SK-N-SH treated with all-trans-retinoic acid at 6 μM for 48 hours (cell line): ENCODE results near the gene GPSM1.

Experiments
- ATAC-seq: fragments of 200-7000 bp; cut with Tn5 transposase; 3 replicates; pipeline ENCODE4 v1.9.1; 2020; ENCODE audit warnings: mild to moderate bottlenecking, moderate library complexity
- BACH2 ChIP-seq: fragments of 250-450 bp; sonication (Bioruptor Pico); IDR thresholded peaks from 2 replicates; pipeline ENCODE4 v1.9.0; 2021; ENCODE audit warnings: mild to moderate bottlenecking, borderline replicate concordance
- CREB5 ChIP-seq: fragments of 250-450 bp; sonication (Bioruptor Pico); IDR thresholded peaks from 2 replicates; pipeline ENCODE4 v1.5.1; 2020; ENCODE audit warnings: low read depth, mild to moderate bottlenecking, moderate library complexity
- CSDC2 ChIP-seq: fragments of 250-450 bp; sonication (Bioruptor Pico); IDR thresholded peaks from 2 replicates; pipeline ENCODE4 v1.5.0; 2020; ENCODE audit warnings: mild to moderate bottlenecking, moderate library complexity
- CSRNP3 ChIP-seq: fragments of 250-450 bp; sonication (Bioruptor Pico); IDR thresholded peaks from 2 replicates; pipeline ENCODE4 v1.5.1; 2021; ENCODE audit warnings: mild to moderate bottlenecking, moderate library complexity
- ESRRG ChIP-seq: fragments of 250-450 bp; sonication (Bioruptor Pico); IDR thresholded peaks from 2 replicates; pipeline ENCODE4 v1.6.1; 2021; ENCODE audit warnings: mild to moderate bottlenecking
- GLIS3 ChIP-seq: fragments of 250-450 bp; sonication (Bioruptor Pico); IDR thresholded peaks from 2 replicates; pipeline ENCODE4 v1.5.0; 2020; ENCODE audit warnings: mild to moderate bottlenecking, moderate library complexity
- ISL1 ChIP-seq: fragments of 250-450 bp; sonication (Bioruptor Pico); IDR thresholded peaks from 2 replicates; pipeline ENCODE4 v2.1.2; 2022; ENCODE audit warnings: mild to moderate bottlenecking, moderate library complexity
- OSR1 ChIP-seq: fragments of 250-450 bp; sonication (Bioruptor Pico); IDR thresholded peaks from 2 replicates; pipeline ENCODE4 v1.8.0; 2022; ENCODE audit warnings: moderate library complexity, mild to moderate bottlenecking, inconsistent platforms
- PATZ1 ChIP-seq: fragments of 250-450 bp; sonication (Bioruptor Pico); IDR thresholded peaks from 2 replicates; pipeline ENCODE4 v1.8.0; 2020; ENCODE audit warnings: mild to moderate bottlenecking, moderate library complexity, borderline replicate concordance
- PPARA ChIP-seq: fragments of 250-450 bp; sonication (Bioruptor Pico); IDR thresholded peaks from 2 replicates; pipeline ENCODE4 v1.5.0; 2020; ENCODE audit warnings: mild to moderate bottlenecking, borderline replicate concordance
- RARB ChIP-seq: fragments of 250-450 bp; sonication (Bioruptor Pico); IDR thresholded peaks from 2 replicates; pipeline ENCODE4 v1.8.0; 2021; ENCODE audit warnings: mild to moderate bottlenecking, moderate library complexity
- SNAI2 ChIP-seq: fragments of 250-450 bp; sonication (Bioruptor Pico); IDR thresholded peaks from 2 replicates; pipeline ENCODE4 v1.5.0; 2020; ENCODE audit warnings: mild to moderate bottlenecking, moderate library complexity
- TCF4 ChIP-seq: fragments of 250-450 bp; sonication (Bioruptor Pico); IDR thresholded peaks from 2 replicates; pipeline ENCODE4 v1.8.0; 2021; ENCODE audit warnings: mild to moderate bottlenecking, moderate library complexity, borderline replicate concordance
- TOX ChIP-seq: fragments of 250-450 bp; sonication (Bioruptor Pico); IDR thresholded peaks from 2 replicates; pipeline ENCODE4 v1.8.0; 2021; ENCODE audit warnings: mild to moderate bottlenecking, moderate library complexity, borderline replicate concordance
- ZC3H10 ChIP-seq: fragments of 250-450 bp; sonication (Bioruptor Pico); IDR thresholded peaks from 2 replicates; pipeline ENCODE4 v1.5.1; 2021; ENCODE audit warnings: mild to moderate bottlenecking, moderate library complexity
- ZFP3 ChIP-seq: fragments of 250-450 bp; sonication (Bioruptor Pico); IDR thresholded peaks from 2 replicates; pipeline ENCODE4 v1.5.0; 2020; ENCODE audit warnings: mild to moderate bottlenecking, moderate library complexity
- ZFP30 ChIP-seq: fragments of 450-650 bp; formaldehyde crosslinking; IDR thresholded peaks from 2 replicates; pipeline ENCODE4 v1.5.0; 2022; ENCODE audit warnings: mild to moderate bottlenecking, moderate library complexity
- ZNF565 ChIP-seq: fragments of 450-650 bp; formaldehyde crosslinking; conservative IDR thresholded peaks from 2 replicates; pipeline ENCODE4 v1.5.0; 2020; ENCODE audit warnings: low read depth, mild to moderate bottlenecking, moderate library complexity
- ZNF70 ChIP-seq: fragments of 450-650 bp; formaldehyde crosslinking; IDR thresholded peaks from 2 replicates; pipeline ENCODE4 v1.5.0; 2020; ENCODE audit warnings: mild to moderate bottlenecking, moderate library complexity
- ZNF8 ChIP-seq: fragments of 450-650 bp; formaldehyde crosslinking; IDR thresholded peaks from 2 replicates; pipeline ENCODE4 v1.5.0; 2020; ENCODE audit warnings: mild to moderate bottlenecking, moderate library complexity
- TF ChIP-seq, protein P1 (sequence below): fragments of 250-450 bp; sonication (Bioruptor Pico); IDR thresholded peaks from 2 replicates; pipeline ENCODE4 v1.5.0; 2020; ENCODE audit warnings: mild to moderate bottlenecking, moderate library complexity
- TF ChIP-seq, protein P2 (sequence below): fragments of 250-450 bp; sonication (Bioruptor Pico); IDR thresholded peaks from 2 replicates; pipeline ENCODE4 v1.8.0; 2021; ENCODE audit warnings: low read depth, mild to moderate bottlenecking, moderate library complexity, borderline replicate concordance

Gene GPSM1

GRCh38 chr9:136310273-136311030 is 16.9 kb upstream of the GPSM1 start:
- no peak for TF ChIP-seq RARB (CRISPR knock-in tag)
- TF ChIP-seq, protein P1, sequence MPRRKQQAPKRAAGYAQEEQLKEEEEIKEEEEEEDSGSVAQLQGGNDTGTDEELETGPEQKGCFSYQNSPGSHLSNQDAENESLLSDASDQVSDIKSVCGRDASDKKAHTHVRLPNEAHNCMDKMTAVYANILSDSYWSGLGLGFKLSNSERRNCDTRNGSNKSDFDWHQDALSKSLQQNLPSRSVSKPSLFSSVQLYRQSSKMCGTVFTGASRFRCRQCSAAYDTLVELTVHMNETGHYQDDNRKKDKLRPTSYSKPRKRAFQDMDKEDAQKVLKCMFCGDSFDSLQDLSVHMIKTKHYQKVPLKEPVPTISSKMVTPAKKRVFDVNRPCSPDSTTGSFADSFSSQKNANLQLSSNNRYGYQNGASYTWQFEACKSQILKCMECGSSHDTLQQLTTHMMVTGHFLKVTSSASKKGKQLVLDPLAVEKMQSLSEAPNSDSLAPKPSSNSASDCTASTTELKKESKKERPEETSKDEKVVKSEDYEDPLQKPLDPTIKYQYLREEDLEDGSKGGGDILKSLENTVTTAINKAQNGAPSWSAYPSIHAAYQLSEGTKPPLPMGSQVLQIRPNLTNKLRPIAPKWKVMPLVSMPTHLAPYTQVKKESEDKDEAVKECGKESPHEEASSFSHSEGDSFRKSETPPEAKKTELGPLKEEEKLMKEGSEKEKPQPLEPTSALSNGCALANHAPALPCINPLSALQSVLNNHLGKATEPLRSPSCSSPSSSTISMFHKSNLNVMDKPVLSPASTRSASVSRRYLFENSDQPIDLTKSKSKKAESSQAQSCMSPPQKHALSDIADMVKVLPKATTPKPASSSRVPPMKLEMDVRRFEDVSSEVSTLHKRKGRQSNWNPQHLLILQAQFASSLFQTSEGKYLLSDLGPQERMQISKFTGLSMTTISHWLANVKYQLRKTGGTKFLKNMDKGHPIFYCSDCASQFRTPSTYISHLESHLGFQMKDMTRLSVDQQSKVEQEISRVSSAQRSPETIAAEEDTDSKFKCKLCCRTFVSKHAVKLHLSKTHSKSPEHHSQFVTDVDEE (CRISPR knock-in tag) = no peak
- no peak for TF ChIP-seq GLIS3 (CRISPR knock-in tag)
- no peak for TF ChIP-seq CSRNP3
- no peak for TF ChIP-seq BACH2 (CRISPR knock-in tag)
- no peak for TF ChIP-seq ZNF70 (CRISPR knock-in tag)
- TF ChIP-seq ESRRG = no peak
- TF ChIP-seq ZC3H10 (CRISPR knock-in tag) = no peak
- TF ChIP-seq ZNF565 (CRISPR knock-in tag) = no peak
- TF ChIP-seq CREB5 (CRISPR knock-in tag) = no peak
- no peak for TF ChIP-seq PPARA (CRISPR knock-in tag)
- TF ChIP-seq ZNF8 (CRISPR knock-in tag) = no peak
- TF ChIP-seq, protein P2, sequence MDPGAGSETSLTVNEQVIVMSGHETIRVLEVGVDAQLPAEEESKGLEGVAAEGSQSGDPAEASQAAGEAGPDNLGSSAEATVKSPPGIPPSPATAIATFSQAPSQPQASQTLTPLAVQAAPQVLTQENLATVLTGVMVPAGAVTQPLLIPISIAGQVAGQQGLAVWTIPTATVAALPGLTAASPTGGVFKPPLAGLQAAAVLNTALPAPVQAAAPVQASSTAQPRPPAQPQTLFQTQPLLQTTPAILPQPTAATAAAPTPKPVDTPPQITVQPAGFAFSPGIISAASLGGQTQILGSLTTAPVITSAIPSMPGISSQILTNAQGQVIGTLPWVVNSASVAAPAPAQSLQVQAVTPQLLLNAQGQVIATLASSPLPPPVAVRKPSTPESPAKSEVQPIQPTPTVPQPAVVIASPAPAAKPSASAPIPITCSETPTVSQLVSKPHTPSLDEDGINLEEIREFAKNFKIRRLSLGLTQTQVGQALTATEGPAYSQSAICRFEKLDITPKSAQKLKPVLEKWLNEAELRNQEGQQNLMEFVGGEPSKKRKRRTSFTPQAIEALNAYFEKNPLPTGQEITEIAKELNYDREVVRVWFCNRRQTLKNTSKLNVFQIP (CRISPR knock-in tag) = no peak
- no peak for TF ChIP-seq ISL1 (CRISPR knock-in tag)
- TF ChIP-seq SNAI2 (CRISPR knock-in tag) = no peak
- TF ChIP-seq PATZ1 (CRISPR knock-in tag) = no peak
- no peak for TF ChIP-seq ZFP3 (CRISPR knock-in tag)
- no peak for TF ChIP-seq TOX (CRISPR knock-in tag)
- no peak for TF ChIP-seq CSDC2 (CRISPR knock-in tag)
- no peak for ATAC-seq

DNA sequence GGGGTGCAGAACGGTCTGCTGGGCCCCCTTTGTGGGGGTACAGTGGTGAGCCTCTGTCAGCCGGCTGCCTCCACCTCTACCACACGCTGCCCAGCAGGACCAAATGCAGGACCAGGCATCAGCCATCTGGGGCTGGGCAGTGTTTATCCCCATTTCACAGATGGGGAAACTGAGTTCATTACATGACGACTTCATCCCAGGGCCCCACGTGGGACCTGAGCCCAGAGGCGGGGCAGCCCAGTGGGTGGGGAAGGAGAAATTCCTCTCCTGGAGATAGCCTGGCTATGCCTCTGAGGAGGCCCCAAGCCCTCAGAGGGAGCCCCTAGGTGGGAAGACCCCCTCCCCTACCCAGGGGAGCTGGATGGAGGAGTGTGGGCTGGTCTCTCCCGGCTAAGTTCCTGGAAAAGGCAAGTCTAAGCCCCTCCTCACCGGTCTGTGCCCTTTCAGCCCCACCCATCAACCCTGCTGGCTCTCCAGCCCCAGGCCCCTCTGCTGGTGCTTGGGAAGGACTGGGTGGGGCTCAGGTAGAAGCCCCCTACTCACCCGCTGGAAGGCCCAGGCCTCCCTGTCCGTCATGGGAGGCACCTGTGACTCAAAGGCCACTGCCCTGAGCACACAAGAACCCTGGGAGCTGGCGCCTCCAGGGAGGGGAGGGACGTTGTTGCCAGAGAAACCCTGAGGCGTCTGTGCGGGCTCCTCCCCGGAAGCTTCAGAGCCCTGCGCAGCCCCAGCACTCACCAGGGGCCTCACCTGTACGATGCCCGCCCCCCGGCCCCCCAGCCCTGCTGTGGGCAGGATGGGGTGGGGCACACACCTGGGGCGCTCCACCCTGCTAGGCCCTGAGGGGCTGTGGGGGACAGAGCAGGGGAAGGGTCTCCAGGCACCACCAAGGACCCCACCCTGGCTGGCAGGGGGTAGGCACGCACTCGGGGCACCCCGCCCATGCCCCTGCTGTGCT is 16.0 kb upstream of the GPSM1 start:
- ATAC-seq = no peak
- TF ChIP-seq, protein P1 (CRISPR knock-in tag) = no peak
- no peak for TF ChIP-seq TCF4
- TF ChIP-seq ZC3H10 (CRISPR knock-in tag) = no peak
- TF ChIP-seq, protein P2 (CRISPR knock-in tag) = no peak
- TF ChIP-seq OSR1 (CRISPR knock-in tag) = no peak
- TF ChIP-seq ZFP30 (CRISPR knock-in tag) = no peak
- TF ChIP-seq PATZ1 (CRISPR knock-in tag) = no peak
- TF ChIP-seq PPARA (CRISPR knock-in tag) = no peak
